WTC11 (cell line): ENCODE measurements around the gene EDIL3.

Source experiments
- GABPB1 ChIP-seq: sonication (generic); formaldehyde crosslinking; IDR thresholded peaks from 2 replicates; pipeline ENCODE4 v1.8.1; 2023; ENCODE audit warnings: mild to moderate bottlenecking, missing genetic modification reagents
- ZNF232 ChIP-seq: sonication (generic); formaldehyde crosslinking; IDR thresholded peaks from 2 replicates; pipeline ENCODE4 v1.8.0; 2022; ENCODE audit warnings: mild to moderate bottlenecking, missing genetic modification reagents
- TF ChIP-seq, protein P1 (sequence below): sonication (generic); formaldehyde crosslinking; IDR thresholded peaks from 2 replicates; pipeline ENCODE4 v1.8.1; 2023; ENCODE audit warnings: mild to moderate bottlenecking, missing genetic modification reagents, moderate library complexity

DNA sequence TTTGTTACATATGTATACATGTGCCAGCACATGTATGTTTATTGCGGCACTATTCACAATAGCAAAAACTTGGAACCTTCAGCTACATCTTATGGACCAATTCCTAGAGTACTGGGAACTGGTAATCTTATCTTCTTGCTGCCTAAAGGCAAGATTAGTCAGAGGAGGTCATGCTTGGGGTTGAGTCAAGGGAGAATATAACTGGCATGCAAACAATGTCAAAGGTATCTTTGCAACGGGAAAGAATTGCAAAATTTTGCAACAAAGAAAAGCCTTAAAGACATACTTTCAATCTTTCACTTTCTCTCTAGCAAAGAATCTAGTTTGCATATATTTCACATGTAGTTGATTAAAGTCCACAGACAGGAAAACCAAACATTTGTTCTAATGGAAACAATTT is 145.2 kb downstream of the EDIL3 start:
- TF ChIP-seq ZNF232 (CRISPR knock-in tag), result no peak
- no peak for TF ChIP-seq GABPB1 (CRISPR knock-in tag)
- TF ChIP-seq, protein P1, sequence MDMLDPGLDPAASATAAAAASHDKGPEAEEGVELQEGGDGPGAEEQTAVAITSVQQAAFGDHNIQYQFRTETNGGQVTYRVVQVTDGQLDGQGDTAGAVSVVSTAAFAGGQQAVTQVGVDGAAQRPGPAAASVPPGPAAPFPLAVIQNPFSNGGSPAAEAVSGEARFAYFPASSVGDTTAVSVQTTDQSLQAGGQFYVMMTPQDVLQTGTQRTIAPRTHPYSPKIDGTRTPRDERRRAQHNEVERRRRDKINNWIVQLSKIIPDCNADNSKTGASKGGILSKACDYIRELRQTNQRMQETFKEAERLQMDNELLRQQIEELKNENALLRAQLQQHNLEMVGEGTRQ (CRISPR knock-in tag), result no peak
